HL-60 (cell line): ENCODE results near the gene CRLF1.
A peak's percentile ranks its signal among the peaks of the same experiment; 100 is the strongest.

Source experiments
- DNase-seq, 2 experiments: peaks; one replicate each; pipeline ENCODE4 v3.0.0-alpha.2; 2010 to 2020; ENCODE audit warnings: low read depth in 1 of 2, low spot score in 1 of 2
- H3K27ac ChIP-seq: fragments of 250-450 bp; sonication (Bioruptor Pico); replicated peaks from 2 replicates; pipeline ENCODE4 v1.5.1; 2020; ENCODE audit warnings: mild to moderate bottlenecking, moderate library complexity
- H3K27me3 ChIP-seq: fragments of 250-450 bp; sonication (Bioruptor Pico); 2 replicates; pipeline ENCODE4 v1.5.1; 2021; ENCODE audit warnings: mild to moderate bottlenecking, moderate library complexity; ENCODE audit not compliant: insufficient read depth, poor library complexity, severe bottlenecking
- H3K4me3 ChIP-seq: replicated peaks from 2 replicates; pipeline ENCODE4 v1.5.1; 2011; ENCODE audit warnings: mild to moderate bottlenecking, control low read depth, low read length; ENCODE audit not compliant: insufficient read depth
- GABPA ChIP-seq: IDR thresholded peaks from 2 replicates; pipeline ENCODE4 v1.6.1; 2012; ENCODE audit warnings: low read depth
- POLR2AphosphoS5 ChIP-seq: IDR thresholded peaks from 2 replicates; pipeline ENCODE4 v1.6.1; 2012; ENCODE audit warnings: low read depth
- SPI1 ChIP-seq: IDR thresholded peaks from 2 replicates; pipeline ENCODE4 v1.6.1; 2012; ENCODE audit warnings: low read depth, mild to moderate bottlenecking, borderline replicate concordance
- TF ChIP-seq, protein P1 (sequence below): IDR thresholded peaks from one replicate; pipeline ENCODE4 v1.5.1; 2011; ENCODE audit warnings: low read length, control low read depth, inconsistent platforms; ENCODE audit not compliant: insufficient read depth
- TF ChIP-seq, protein P2 (sequence below): IDR thresholded peaks from 2 replicates; pipeline ENCODE4 v1.6.1; 2012; ENCODE audit warnings: low read depth; ENCODE audit not compliant: insufficient replicate concordance

Gene CRLF1

DNA sequence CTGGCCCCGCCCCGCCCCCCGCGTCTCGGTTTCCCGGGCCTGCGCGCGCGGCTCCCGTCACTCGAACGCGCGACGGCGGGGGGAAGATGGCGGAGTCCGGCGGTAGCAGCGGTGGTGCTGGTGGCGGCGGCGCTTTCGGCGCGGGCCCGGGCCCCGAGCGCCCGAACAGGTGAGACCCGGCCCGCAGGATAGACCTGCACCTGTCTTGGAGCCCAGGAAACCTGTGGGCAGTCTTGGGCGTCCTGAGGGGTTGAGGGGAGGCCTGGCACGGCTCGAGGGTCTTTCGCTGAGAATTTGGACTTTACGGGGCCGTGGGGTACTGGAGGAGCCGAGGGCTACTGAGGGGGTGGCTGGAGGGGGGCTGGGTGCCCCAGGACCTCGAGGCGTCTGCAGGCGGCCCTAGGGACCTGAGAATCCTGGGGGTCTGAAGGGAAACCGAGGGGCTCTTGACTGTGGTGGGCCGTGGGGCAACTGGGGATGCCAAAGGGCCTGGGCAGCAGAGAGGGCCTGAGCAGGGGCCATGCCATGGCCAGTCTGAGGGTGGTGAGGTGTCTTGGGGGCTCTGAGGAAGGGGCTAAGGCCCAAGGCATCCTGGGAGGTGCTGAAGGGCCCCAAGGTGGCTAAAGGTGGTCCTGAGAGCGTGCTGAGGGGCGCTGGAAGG, 30.5 kb upstream of the CRLF1 start, which contains the start of gene KLHL26:
Gene KLHL26 (plus strand): TSS at position 60 of the 661 bp plus-strand sequence. CDS start 27 bp downstream, at position 87.
- H3K27ac ChIP-seq, result peak within 1 kb of the TSS; percentile 78
- H3K27me3 ChIP-seq, result peaks cover 3% of the 10 kb centered on the region
- no peak for TF ChIP-seq SPI1
- TF ChIP-seq, protein P1, sequence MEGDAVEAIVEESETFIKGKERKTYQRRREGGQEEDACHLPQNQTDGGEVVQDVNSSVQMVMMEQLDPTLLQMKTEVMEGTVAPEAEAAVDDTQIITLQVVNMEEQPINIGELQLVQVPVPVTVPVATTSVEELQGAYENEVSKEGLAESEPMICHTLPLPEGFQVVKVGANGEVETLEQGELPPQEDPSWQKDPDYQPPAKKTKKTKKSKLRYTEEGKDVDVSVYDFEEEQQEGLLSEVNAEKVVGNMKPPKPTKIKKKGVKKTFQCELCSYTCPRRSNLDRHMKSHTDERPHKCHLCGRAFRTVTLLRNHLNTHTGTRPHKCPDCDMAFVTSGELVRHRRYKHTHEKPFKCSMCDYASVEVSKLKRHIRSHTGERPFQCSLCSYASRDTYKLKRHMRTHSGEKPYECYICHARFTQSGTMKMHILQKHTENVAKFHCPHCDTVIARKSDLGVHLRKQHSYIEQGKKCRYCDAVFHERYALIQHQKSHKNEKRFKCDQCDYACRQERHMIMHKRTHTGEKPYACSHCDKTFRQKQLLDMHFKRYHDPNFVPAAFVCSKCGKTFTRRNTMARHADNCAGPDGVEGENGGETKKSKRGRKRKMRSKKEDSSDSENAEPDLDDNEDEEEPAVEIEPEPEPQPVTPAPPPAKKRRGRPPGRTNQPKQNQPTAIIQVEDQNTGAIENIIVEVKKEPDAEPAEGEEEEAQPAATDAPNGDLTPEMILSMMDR, result no peak
- peak; percentile 63; the same call in 1 of the 2 replicates for TF ChIP-seq POLR2AphosphoS5
- no peak for TF ChIP-seq GABPA
- TF ChIP-seq, protein P2, sequence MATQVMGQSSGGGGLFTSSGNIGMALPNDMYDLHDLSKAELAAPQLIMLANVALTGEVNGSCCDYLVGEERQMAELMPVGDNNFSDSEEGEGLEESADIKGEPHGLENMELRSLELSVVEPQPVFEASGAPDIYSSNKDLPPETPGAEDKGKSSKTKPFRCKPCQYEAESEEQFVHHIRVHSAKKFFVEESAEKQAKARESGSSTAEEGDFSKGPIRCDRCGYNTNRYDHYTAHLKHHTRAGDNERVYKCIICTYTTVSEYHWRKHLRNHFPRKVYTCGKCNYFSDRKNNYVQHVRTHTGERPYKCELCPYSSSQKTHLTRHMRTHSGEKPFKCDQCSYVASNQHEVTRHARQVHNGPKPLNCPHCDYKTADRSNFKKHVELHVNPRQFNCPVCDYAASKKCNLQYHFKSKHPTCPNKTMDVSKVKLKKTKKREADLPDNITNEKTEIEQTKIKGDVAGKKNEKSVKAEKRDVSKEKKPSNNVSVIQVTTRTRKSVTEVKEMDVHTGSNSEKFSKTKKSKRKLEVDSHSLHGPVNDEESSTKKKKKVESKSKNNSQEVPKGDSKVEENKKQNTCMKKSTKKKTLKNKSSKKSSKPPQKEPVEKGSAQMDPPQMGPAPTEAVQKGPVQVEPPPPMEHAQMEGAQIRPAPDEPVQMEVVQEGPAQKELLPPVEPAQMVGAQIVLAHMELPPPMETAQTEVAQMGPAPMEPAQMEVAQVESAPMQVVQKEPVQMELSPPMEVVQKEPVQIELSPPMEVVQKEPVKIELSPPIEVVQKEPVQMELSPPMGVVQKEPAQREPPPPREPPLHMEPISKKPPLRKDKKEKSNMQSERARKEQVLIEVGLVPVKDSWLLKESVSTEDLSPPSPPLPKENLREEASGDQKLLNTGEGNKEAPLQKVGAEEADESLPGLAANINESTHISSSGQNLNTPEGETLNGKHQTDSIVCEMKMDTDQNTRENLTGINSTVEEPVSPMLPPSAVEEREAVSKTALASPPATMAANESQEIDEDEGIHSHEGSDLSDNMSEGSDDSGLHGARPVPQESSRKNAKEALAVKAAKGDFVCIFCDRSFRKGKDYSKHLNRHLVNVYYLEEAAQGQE, result peak; percentile 60
- no peak for DNase-seq
- peak within 1 kb of the TSS; percentile 76 for H3K4me3 ChIP-seq

DNA sequence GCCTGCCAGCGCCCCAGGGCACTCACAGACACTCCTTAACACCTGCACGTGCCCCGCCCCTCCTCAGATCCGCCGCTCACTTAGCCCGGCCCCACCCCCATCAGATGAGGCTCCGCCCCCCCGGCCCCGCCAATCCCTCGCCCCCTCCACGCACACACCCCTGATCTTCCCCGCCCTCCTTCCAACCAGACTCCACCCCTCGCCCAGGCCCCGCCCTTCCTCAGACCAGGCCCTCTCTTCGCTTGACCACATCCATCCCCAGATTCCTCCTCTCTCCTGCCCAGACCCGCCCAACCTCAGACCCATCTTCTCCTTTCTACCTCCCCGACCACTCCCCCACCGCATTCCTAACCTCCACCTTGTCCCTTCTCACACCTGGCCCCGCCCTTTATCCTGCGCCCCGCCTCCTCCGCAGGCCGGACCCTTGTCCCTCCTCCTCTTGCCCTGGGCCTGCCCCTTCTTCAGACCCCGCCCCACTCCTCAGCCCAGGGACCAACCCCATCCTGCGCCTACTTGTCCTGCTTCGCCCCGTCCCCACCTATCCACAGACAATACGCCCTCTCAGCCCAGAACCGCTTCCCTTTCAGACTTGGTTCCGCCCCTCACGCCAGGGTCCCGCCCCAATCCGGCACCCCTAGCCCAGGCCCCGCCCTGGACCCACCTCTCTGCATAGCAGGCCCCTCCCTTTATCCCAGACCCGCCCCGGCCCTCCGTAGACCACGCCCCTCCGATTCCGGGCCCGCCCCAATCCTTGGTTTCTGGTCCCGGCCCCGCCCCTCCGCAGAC, 29.8 kb upstream of the CRLF1 start:
- peak; percentile 97 to 98 for DNase-seq
- Histone ChIP-seq H3K27me3 (peaks cover 3% of the 10 kb centered on the region), H3K4me3 (peak overlapping the region; percentile 76), H3K27ac (peak overlapping the region; percentile 4; the same call in 1 of the 2 replicates)
- TF ChIP-seq, protein P1, result no peak
- TF ChIP-seq GABPA (no peak), SPI1 (no peak)
- TF ChIP-seq, protein P2, result no peak

DNA sequence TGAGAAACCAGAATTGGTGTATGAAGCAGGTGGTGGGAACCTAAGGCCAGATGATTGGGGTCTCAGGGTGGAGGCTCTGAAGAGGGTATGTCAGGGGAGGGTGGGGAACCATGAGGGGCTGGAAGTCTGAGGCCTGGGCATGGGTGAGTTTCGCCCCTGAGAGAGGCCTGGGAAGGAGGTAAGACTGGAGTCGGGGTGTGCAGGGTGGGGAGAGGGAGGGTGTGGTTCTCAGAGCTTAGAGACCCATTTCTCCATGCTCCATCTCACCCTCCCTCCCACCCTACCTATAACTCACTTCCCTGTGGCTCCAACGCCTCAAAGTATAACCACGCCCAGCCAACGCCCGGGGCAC, 29.2 kb upstream of the CRLF1 start:
- no peak overlapping the region for H3K27ac ChIP-seq
- no peak for DNase-seq
- TF ChIP-seq POLR2AphosphoS5 (no peak), SPI1 (no peak), GABPA (no peak)
- TF ChIP-seq, protein P1, result no peak
- TF ChIP-seq, protein P2, result no peak
- H3K4me3 ChIP-seq, result peak overlapping the region; percentile 76; the same call in 1 of the 2 replicates
- peaks cover 3% of the 10 kb centered on the region for H3K27me3 ChIP-seq
